Effector memory CD8-positive, alpha-beta T cell (primary cell): Measurements from ENCODE around the gene TMTC1.

ENCODE experiments used
- ATAC-seq: fragments of 150-1000 bp; cut with Tn5 transposase; replicated peaks from 2 replicates; pipeline ENCODE4 v1.10.0; 2021; ENCODE audit warnings: mild to moderate bottlenecking, moderate library complexity
- DNase-seq, 3 experiments: peaks; one replicate each; pipeline ENCODE4 v3.0.0; 2021
- H3K27ac Mint-ChIP-seq, 2 donors: one replicate each; pipeline ENCODE4 v1.8.0; 2022; ENCODE audit warnings: mild to moderate bottlenecking in 2 of 2, mixed read lengths in 2 of 2, moderate library complexity in 2 of 2
- H3K27me3 Mint-ChIP-seq, 2 donors: one replicate each; pipeline ENCODE4 v1.8.0; 2022; ENCODE audit warnings: mixed read lengths in 2 of 2
- H3K36me3 Mint-ChIP-seq: one replicate; pipeline ENCODE4 v1.8.0; 2022; ENCODE audit warnings: mild to moderate bottlenecking, moderate library complexity, mixed read lengths; ENCODE audit not compliant: insufficient read depth
- H3K4me1 Mint-ChIP-seq, 2 donors: one replicate each; pipeline ENCODE4 v1.8.0; 2022; ENCODE audit warnings: low read depth in 2 of 2, mixed read lengths in 2 of 2
- H3K4me3 Mint-ChIP-seq, 2 donors: one replicate each; pipeline ENCODE4 v1.8.0; 2022; ENCODE audit warnings: mild to moderate bottlenecking in 2 of 2, mixed read lengths in 2 of 2, moderate library complexity in 2 of 2
- H3K9me3 Mint-ChIP-seq, 2 donors: one replicate each; pipeline ENCODE4 v1.8.0; 2022; ENCODE audit warnings: mixed read lengths in 2 of 2

TMTC1 gene

DNA sequence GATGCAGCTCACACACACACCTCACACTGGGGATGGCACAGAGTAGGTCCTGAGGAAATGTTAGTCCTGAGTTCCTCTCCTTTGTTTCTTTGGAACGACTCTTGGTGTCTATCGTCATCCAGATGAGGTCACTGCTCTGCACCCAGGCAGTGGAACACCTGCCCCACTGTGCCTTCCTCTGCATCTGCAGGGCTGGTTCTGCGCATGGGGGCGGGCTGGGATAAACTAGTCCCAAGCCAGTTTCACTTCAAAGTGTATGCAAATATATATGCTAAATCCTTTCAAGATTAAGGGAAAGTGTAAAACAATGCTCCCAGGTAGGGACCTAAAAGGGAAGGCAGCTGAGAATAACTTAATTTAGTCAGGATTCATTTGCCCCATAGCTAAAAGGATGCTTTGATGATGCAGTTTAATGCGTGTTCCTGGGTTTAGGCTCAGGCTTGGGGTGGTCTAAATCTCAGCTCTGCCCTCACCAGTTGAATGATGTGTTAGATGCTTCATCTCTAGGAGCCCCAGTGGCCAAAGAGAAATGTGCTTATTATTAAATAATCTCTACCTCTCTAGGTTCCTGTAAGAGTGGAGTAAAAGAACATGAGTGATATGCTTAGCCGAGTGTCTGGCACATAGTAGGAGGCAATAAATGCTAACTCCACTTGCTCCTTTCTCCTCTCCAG lies 239.2 kb downstream of the TMTC1 start:
- H3K9me3 Mint-ChIP-seq: no peaks in the 10 kb centered on the region
- H3K4me1 Mint-ChIP-seq: no peaks in the 10 kb centered on the region
- no peak for DNase-seq
- no peak overlapping the region for H3K27ac Mint-ChIP-seq
- H3K4me3 Mint-ChIP-seq: no peak overlapping the region
- no peak for ATAC-seq
- H3K36me3 Mint-ChIP-seq: no peaks in the 10 kb centered on the region
- peaks cover 32 to 43% of the 10 kb centered on the region in 2 donors for H3K27me3 Mint-ChIP-seq

DNA sequence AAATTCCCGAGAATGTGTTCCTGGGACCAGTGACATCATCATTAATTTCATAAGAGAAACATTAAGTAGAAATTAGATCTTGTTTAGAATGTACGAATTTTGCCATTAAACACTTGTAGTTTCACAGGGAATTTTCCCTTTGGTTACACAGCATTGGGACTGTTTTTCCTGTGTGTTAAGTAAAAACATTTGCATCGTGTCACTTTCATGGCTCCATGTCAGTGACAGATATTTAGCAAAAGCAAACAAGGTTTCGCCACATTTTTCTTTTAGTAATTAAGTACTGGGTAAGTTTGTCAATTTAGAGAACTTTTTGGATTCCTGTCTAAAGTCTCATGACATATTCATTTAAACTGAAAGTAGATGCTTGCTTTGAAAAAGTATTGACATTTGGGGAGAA lies 240.7 kb downstream of the TMTC1 start:
- H3K36me3 Mint-ChIP-seq: no peaks in the 10 kb centered on the region
- peaks cover 37 to 41% of the 10 kb centered on the region in 2 donors for H3K27me3 Mint-ChIP-seq
- no peak overlapping the region for H3K4me3 Mint-ChIP-seq
- no peaks in the 10 kb centered on the region for H3K4me1 Mint-ChIP-seq
- no peaks in the 10 kb centered on the region for H3K9me3 Mint-ChIP-seq
- H3K27ac Mint-ChIP-seq: no peak overlapping the region
- ATAC-seq (no peak), DNase-seq (no peak)

- no peak overlapping the region for H3K27ac Mint-ChIP-seq
- no peak overlapping the region for H3K4me3 Mint-ChIP-seq
- no peak for ATAC-seq
- no peak for DNase-seq
- H3K9me3 Mint-ChIP-seq: no peaks in the 10 kb centered on the region
- H3K27me3 Mint-ChIP-seq: peaks cover 25 to 52% of the 10 kb centered on the region in 2 donors
- no peaks in the 10 kb centered on the region for H3K36me3 Mint-ChIP-seq
- H3K4me1 Mint-ChIP-seq: no peaks in the 10 kb centered on the region
Observed at GRCh38 chr12:29537298-29537697, 246.4 kb downstream of the TMTC1 start.

DNA sequence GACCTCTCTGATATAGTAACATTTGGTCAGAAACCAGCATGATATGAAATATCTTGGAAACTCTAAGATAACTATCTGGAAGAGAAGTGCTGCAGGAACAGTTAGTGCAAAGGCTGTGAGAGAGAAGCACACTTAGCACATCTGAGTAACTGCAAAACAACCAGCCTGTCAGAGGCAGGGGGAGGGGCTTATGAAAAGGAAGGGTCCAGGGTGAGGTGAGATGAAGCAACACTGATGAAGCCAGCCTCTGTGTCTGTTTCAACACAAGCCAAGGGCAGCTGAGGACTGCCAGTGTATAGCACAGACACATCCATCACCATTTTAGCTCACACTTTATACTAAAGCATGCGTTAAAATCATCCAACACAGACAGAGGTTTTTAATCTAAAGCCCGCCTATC lies 248.8 kb downstream of the TMTC1 start:
- Mint-ChIP-seq H3K9me3 (no peaks in the 10 kb centered on the region), H3K36me3 (no peaks in the 10 kb centered on the region), H3K4me3 (no peak overlapping the region), H3K27ac (no peak overlapping the region), H3K27me3 (peaks cover 33 to 63% of the 10 kb centered on the region in 2 donors), H3K4me1 (peaks cover 0 to 3% of the 10 kb centered on the region in 2 donors)
- DNase-seq: no peak
- no peak for ATAC-seq

- H3K36me3 Mint-ChIP-seq: no peaks in the 10 kb centered on the region
- no peak overlapping the region for H3K27ac Mint-ChIP-seq
- H3K4me3 Mint-ChIP-seq: no peak overlapping the region
- no peaks in the 10 kb centered on the region for H3K9me3 Mint-ChIP-seq
- ATAC-seq (no peak), DNase-seq (no peak)
- peaks cover 0 to 3% of the 10 kb centered on the region in 2 donors for H3K4me1 Mint-ChIP-seq
- H3K27me3 Mint-ChIP-seq: peaks cover 36 to 63% of the 10 kb centered on the region in 2 donors
Observed at GRCh38 chr12:29533815-29534489, 249.8 kb downstream of the TMTC1 start.

GRCh38 chr12:29531471-29531870 lies 252.3 kb downstream of the TMTC1 start:
- H3K9me3 Mint-ChIP-seq: no peaks in the 10 kb centered on the region
- no peak overlapping the region for H3K4me3 Mint-ChIP-seq
- ATAC-seq (no peak), DNase-seq (no peak)
- H3K36me3 Mint-ChIP-seq: no peaks in the 10 kb centered on the region
- peaks cover 0 to 3% of the 10 kb centered on the region in 2 donors for H3K4me1 Mint-ChIP-seq
- no peak overlapping the region for H3K27ac Mint-ChIP-seq
- peaks cover 40 to 65% of the 10 kb centered on the region in 2 donors for H3K27me3 Mint-ChIP-seq

DNA sequence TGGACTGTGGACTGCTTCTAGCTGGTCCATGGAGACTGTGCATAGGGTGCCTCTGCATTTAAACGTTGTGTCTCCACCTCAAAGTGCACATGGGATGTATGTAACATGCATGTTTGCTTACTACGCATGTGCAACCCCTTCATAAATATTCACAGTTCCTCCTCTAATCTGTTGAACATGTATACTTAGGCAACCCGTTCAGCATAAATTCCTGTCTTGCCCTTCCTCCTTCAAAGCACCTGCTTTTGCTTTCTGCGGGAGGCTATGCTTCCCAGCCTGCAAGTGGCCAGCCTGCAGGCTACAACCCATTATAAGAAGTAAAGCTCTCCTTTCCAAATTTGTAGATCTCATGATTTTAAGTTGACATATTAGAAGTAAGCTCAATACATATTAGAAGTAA lies 253.3 kb downstream of the TMTC1 start:
- Mint-ChIP-seq H3K27me3 (peaks cover 40 to 65% of the 10 kb centered on the region in 2 donors), H3K9me3 (no peaks in the 10 kb centered on the region), H3K27ac (no peak overlapping the region), H3K4me3 (no peak overlapping the region), H3K36me3 (no peaks in the 10 kb centered on the region), H3K4me1 (peaks cover 0 to 3% of the 10 kb centered on the region in 2 donors)
- DNase-seq (no peak), ATAC-seq (no peak)

- Mint-ChIP-seq H3K27ac (no peak overlapping the region), H3K4me3 (no peak overlapping the region), H3K36me3 (no peaks in the 10 kb centered on the region), H3K4me1 (peaks cover 0 to 3% of the 10 kb centered on the region in 2 donors), H3K9me3 (no peaks in the 10 kb centered on the region), H3K27me3 (peaks cover 39 to 48% of the 10 kb centered on the region in 2 donors)
- ATAC-seq: no peak
- DNase-seq: no peak
Observed at GRCh38 chr12:29528161-29528560, 255.6 kb downstream of the TMTC1 start.

- Mint-ChIP-seq H3K27ac (no peak overlapping the region), H3K4me3 (no peak overlapping the region), H3K27me3 (peaks cover 0 to 4% of the 10 kb centered on the region in 2 donors), H3K36me3 (no peaks in the 10 kb centered on the region), H3K4me1 (no peaks in the 10 kb centered on the region), H3K9me3 (no peaks in the 10 kb centered on the region)
- ATAC-seq (no peak), DNase-seq (no peak)
Observed at GRCh38 chr12:29521951-29522350, 261.8 kb downstream of the TMTC1 start.

- no peak for ATAC-seq
- peaks cover 12 to 13% of the 10 kb centered on the region in 2 donors for H3K27me3 Mint-ChIP-seq
- DNase-seq: peak in 2 of 3 experiments; percentile 3 to 27
- no peaks in the 10 kb centered on the region for H3K9me3 Mint-ChIP-seq
- no peaks in the 10 kb centered on the region for H3K4me1 Mint-ChIP-seq
- no peak overlapping the region for H3K4me3 Mint-ChIP-seq
- no peak overlapping the region for H3K27ac Mint-ChIP-seq
- no peaks in the 10 kb centered on the region for H3K36me3 Mint-ChIP-seq
Observed at GRCh38 chr12:29519585-29520182, 264.1 kb downstream of the TMTC1 start.

- DNase-seq: no peak
- Mint-ChIP-seq H3K4me3 (no peak overlapping the region), H3K4me1 (no peaks in the 10 kb centered on the region), H3K27me3 (peaks cover 23 to 25% of the 10 kb centered on the region in 2 donors), H3K27ac (no peak overlapping the region), H3K9me3 (no peaks in the 10 kb centered on the region), H3K36me3 (no peaks in the 10 kb centered on the region)
- ATAC-seq: no peak
Observed at GRCh38 chr12:29518407-29518806, 265.3 kb downstream of the TMTC1 start.

GRCh38 chr12:29517264-29517663 lies 266.5 kb downstream of the TMTC1 start:
- ATAC-seq (no peak), DNase-seq (no peak)
- H3K27ac Mint-ChIP-seq: no peak overlapping the region
- H3K9me3 Mint-ChIP-seq: no peaks in the 10 kb centered on the region
- H3K27me3 Mint-ChIP-seq: peaks cover 21 to 27% of the 10 kb centered on the region in 2 donors
- H3K36me3 Mint-ChIP-seq: no peaks in the 10 kb centered on the region
- H3K4me1 Mint-ChIP-seq: no peaks in the 10 kb centered on the region
- no peak overlapping the region for H3K4me3 Mint-ChIP-seq

DNA sequence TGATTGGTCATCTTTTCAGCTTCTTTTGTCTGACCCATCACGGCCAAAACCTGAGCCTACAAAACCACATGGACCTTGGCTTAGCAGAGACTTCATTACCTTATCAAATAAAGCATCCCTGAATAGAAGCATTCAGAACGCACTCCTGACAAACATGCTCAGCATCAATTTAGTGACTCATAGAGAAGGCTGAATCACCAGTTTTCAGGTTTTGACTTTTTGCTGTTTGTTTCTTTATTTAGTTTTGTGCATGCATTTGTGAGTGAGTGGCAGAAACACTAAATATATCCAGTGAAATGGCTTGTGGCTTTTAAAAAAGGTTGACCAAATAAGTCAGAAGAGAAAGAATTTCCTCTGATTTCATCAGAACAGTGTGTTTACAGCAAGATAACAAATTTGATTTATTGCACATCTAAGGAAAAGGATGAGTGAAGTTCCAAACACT lies 267.3 kb downstream of the TMTC1 start:
- no peaks in the 10 kb centered on the region for H3K9me3 Mint-ChIP-seq
- ATAC-seq (no peak), DNase-seq (no peak)
- H3K27me3 Mint-ChIP-seq: peaks cover 21 to 27% of the 10 kb centered on the region in 2 donors
- H3K36me3 Mint-ChIP-seq: no peaks in the 10 kb centered on the region
- no peaks in the 10 kb centered on the region for H3K4me1 Mint-ChIP-seq
- no peak overlapping the region for H3K27ac Mint-ChIP-seq
- H3K4me3 Mint-ChIP-seq: no peak overlapping the region
